K562 (cell line): ENCODE results near the gene C9orf153. TPM values are rescaled to one million over a fixed set of nuclear protein-coding genes. Genes with fewer than 3 reads are reported as not detected.

ENCODE experiments used
- FOXK1 ChIP-seq: sonication (generic); formaldehyde crosslinking; IDR thresholded peaks from 2 replicates; pipeline ENCODE4 v1.8.0; 2022; ENCODE audit warnings: missing genetic modification reagents, mild to moderate bottlenecking, borderline replicate concordance
- NFYB ChIP-seq: IDR thresholded peaks from 2 replicates; pipeline ENCODE4 v1.6.1; 2011; ENCODE audit warnings: mild to moderate bottlenecking, moderate library complexity; ENCODE audit not compliant: insufficient read length; ENCODE audit errors: extremely low read depth
- PHF8 ChIP-seq: fragments of 200-600 bp; sonication (generic); IDR thresholded peaks from 2 replicates; pipeline ENCODE4 v1.6.1; 2012; ENCODE audit warnings: mixed run types, mild to moderate bottlenecking, inconsistent platforms, low read length, moderate library complexity, borderline replicate concordance
- POLR2H ChIP-seq: IDR thresholded peaks from 2 replicates; pipeline ENCODE4 v1.6.1; 2016; ENCODE audit warnings: missing genetic modification characterization, low read depth, mild to moderate bottlenecking, control low read depth, missing compliant biosample characterization, moderate library complexity
- SNIP1 ChIP-seq: fragments of 450-650 bp; IDR thresholded peaks from 2 replicates; pipeline ENCODE4 v1.7.1; 2017; ENCODE audit warnings: low read depth, mild to moderate bottlenecking
- TCF3 ChIP-seq: sonication (generic); formaldehyde crosslinking; IDR thresholded peaks from 2 replicates; pipeline ENCODE4 v1.4.0; 2020; ENCODE audit warnings: mild to moderate bottlenecking, missing genetic modification reagents
- ZNF143 ChIP-seq: sonication (generic); formaldehyde crosslinking; IDR thresholded peaks from 2 replicates; pipeline ENCODE4 v1.9.0; 2022; ENCODE audit warnings: mild to moderate bottlenecking, missing genetic modification reagents
- ZNF217 ChIP-seq: sonication (generic); formaldehyde crosslinking; IDR thresholded peaks from 2 replicates; pipeline ENCODE4 v1.8.0; 2022; ENCODE audit warnings: mild to moderate bottlenecking, missing genetic modification reagents
- polyA plus RNA-seq, 8 experiments: library from polyadenylated mRNA; depleted of rRNA in 4 of 8; stranded (reverse) in 5 of 8; unstranded in 3 of 8; fragments of >200 nt; fragmentation: Nextera tagmentation in 2 of 8; fragmentation: Illumina TruSeq in 1 of 8; extraction: Ambion mirVana in 2 of 8; extraction: Trizol in 1 of 8; gene quantifications; 2 replicates each; pipeline versions ENCODE4 v1.2.1 to v1.2.3, GENCODE V29; 2011 to 2014; ENCODE audit warnings: inconsistent platforms in 1 of 8, missing spikeins in 1 of 8
- total RNA-seq, 7 experiments: library from RNA; depleted of rRNA in 6 of 7; stranded (reverse); fragments of >200 nt in 6 of 7; fragmentation: Illumina TruSeq in 2 of 7; extraction: Trizol in 2 of 7; gene quantifications; 2 replicates each; pipeline versions ENCODE4 v1.2.1 to v1.2.3, GENCODE V29; 2011 to 2021; ENCODE audit warnings: low replicate concordance in 1 of 7
- TF ChIP-seq, protein P1 (sequence below): fragments of 450-650 bp; IDR thresholded peaks from 2 replicates; pipeline ENCODE4 v1.7.1; 2018; ENCODE audit warnings: mild to moderate bottlenecking, low read depth; ENCODE audit not compliant: partially characterized antibody
- TF ChIP-seq, protein P2 (sequence below): fragments of 250-450 bp; sonication (Bioruptor Pico); IDR thresholded peaks from 2 replicates; pipeline ENCODE4 v1.5.0; 2020; ENCODE audit warnings: mild to moderate bottlenecking
- TF ChIP-seq, protein P3 (sequence below), 3 experiments: fragments of 200-800 bp in 1 of 3; fragments of 250-450 bp in 1 of 3; fragments of 450-650 bp in 1 of 3; sonication (Bioruptor Pico) in 1 of 3; sonication (Bioruptor generic) in 1 of 3; formaldehyde crosslinking in 1 of 3; IDR thresholded peaks; 2 replicates each; pipeline versions ENCODE4 v1.6.1 to v1.8.0; 2016 to 2022; ENCODE audit warnings: mild to moderate bottlenecking in 2 of 3, missing genetic modification characterization in 2 of 3, missing compliant biosample characterization in 1 of 3, moderate library complexity in 1 of 3
- TF ChIP-seq, protein P4 (sequence below): sonication (generic); formaldehyde crosslinking; IDR thresholded peaks from 2 replicates; pipeline ENCODE4 v1.8.0; 2023; ENCODE audit warnings: mild to moderate bottlenecking, missing genetic modification reagents

The C9orf153 gene
- total and polyA plus RNA-seq, 9 of the 15 experiments (the other 6 are each of a cell fraction or from before 2014, with no cell fraction given): 0.07 to 1.2 (median 0.11) TPM; not detected in 5

DNA sequence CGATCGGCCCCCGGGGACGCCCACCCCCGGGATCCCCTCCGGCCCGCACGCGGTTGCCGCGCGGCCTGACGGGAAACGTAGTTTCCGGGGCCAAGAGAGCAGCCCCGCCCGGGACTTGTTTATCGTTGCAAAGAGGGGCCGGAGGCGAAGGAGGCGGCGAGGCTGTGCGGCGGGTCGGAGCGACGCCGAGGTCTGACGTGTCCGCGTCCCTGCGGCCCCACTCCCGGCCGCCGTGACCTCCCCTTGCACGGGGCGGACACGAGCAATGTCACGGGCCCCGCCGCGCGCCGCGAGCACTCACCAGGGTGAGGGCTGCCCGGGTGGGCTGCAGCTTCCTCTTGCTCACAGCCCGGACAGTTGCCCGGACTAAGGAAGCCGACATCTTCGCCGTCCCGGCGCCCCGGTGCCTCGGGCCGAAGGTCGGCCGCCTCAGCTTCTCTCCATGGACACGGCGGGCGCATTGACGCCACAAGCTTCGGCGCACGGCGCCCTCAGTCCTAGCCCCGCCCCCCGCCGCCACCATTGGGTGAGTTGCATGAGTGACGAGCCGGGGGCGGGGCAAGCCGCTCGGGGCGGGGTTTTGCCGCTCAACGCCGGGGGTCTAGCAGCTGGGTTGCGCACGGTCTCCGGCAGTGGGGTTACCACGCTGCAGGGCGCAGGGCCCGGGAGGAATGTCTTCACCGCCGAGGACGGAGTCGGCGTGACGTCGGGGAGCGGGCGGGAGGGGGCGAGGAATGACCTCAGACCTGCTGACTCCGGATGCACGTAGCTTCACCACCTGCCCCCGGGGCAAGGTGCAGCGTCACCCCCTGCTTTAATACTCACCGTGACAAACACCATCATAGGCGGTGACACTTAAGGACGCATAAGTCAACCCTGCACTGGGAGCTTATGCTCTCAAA lies 22.9 kb upstream of the C9orf153 start, which contains the start of gene ISCA1 (continued):
- TF ChIP-seq, protein P1, sequence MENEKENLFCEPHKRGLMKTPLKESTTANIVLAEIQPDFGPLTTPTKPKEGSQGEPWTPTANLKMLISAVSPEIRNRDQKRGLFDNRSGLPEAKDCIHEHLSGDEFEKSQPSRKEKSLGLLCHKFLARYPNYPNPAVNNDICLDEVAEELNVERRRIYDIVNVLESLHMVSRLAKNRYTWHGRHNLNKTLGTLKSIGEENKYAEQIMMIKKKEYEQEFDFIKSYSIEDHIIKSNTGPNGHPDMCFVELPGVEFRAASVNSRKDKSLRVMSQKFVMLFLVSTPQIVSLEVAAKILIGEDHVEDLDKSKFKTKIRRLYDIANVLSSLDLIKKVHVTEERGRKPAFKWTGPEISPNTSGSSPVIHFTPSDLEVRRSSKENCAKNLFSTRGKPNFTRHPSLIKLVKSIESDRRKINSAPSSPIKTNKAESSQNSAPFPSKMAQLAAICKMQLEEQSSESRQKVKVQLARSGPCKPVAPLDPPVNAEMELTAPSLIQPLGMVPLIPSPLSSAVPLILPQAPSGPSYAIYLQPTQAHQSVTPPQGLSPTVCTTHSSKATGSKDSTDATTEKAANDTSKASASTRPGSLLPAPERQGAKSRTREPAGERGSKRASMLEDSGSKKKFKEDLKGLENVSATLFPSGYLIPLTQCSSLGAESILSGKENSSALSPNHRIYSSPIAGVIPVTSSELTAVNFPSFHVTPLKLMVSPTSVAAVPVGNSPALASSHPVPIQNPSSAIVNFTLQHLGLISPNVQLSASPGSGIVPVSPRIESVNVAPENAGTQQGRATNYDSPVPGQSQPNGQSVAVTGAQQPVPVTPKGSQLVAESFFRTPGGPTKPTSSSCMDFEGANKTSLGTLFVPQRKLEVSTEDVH: no peak
- no peak for TF ChIP-seq SNIP1
- peak; percentile 69 for TF ChIP-seq POLR2H (tag)
- TF ChIP-seq, protein P2, sequence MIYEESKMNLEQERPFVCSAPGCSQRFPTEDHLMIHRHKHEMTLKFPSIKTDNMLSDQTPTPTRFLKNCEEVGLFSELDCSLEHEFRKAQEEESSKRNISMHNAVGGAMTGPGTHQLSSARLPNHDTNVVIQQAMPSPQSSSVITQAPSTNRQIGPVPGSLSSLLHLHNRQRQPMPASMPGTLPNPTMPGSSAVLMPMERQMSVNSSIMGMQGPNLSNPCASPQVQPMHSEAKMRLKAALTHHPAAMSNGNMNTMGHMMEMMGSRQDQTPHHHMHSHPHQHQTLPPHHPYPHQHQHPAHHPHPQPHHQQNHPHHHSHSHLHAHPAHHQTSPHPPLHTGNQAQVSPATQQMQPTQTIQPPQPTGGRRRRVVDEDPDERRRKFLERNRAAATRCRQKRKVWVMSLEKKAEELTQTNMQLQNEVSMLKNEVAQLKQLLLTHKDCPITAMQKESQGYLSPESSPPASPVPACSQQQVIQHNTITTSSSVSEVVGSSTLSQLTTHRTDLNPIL (CRISPR knock-in tag): no peak
- TF ChIP-seq, protein P3, sequence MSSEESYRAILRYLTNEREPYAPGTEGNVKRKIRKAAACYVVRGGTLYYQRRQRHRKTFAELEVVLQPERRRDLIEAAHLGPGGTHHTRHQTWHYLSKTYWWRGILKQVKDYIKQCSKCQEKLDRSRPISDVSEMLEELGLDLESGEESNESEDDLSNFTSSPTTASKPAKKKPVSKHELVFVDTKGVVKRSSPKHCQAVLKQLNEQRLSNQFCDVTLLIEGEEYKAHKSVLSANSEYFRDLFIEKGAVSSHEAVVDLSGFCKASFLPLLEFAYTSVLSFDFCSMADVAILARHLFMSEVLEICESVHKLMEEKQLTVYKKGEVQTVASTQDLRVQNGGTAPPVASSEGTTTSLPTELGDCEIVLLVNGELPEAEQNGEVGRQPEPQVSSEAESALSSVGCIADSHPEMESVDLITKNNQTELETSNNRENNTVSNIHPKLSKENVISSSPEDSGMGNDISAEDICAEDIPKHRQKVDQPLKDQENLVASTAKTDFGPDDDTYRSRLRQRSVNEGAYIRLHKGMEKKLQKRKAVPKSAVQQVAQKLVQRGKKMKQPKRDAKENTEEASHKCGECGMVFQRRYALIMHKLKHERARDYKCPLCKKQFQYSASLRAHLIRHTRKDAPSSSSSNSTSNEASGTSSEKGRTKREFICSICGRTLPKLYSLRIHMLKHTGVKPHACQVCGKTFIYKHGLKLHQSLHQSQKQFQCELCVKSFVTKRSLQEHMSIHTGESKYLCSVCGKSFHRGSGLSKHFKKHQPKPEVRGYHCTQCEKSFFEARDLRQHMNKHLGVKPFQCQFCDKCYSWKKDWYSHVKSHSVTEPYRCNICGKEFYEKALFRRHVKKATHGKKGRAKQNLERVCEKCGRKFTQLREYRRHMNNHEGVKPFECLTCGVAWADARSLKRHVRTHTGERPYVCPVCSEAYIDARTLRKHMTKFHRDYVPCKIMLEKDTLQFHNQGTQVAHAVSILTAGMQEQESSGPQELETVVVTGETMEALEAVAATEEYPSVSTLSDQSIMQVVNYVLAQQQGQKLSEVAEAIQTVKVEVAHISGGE (CRISPR knock-in tag; IDR thresholded peaks at IDR 0.05): peak in 1 of 3 experiments; percentile 77; a peak in 1 of 6 replicates
- TF ChIP-seq ZNF143 (CRISPR knock-in tag): peak; percentile 85
- TF ChIP-seq FOXK1 (CRISPR knock-in tag): no peak
- TF ChIP-seq, protein P4, sequence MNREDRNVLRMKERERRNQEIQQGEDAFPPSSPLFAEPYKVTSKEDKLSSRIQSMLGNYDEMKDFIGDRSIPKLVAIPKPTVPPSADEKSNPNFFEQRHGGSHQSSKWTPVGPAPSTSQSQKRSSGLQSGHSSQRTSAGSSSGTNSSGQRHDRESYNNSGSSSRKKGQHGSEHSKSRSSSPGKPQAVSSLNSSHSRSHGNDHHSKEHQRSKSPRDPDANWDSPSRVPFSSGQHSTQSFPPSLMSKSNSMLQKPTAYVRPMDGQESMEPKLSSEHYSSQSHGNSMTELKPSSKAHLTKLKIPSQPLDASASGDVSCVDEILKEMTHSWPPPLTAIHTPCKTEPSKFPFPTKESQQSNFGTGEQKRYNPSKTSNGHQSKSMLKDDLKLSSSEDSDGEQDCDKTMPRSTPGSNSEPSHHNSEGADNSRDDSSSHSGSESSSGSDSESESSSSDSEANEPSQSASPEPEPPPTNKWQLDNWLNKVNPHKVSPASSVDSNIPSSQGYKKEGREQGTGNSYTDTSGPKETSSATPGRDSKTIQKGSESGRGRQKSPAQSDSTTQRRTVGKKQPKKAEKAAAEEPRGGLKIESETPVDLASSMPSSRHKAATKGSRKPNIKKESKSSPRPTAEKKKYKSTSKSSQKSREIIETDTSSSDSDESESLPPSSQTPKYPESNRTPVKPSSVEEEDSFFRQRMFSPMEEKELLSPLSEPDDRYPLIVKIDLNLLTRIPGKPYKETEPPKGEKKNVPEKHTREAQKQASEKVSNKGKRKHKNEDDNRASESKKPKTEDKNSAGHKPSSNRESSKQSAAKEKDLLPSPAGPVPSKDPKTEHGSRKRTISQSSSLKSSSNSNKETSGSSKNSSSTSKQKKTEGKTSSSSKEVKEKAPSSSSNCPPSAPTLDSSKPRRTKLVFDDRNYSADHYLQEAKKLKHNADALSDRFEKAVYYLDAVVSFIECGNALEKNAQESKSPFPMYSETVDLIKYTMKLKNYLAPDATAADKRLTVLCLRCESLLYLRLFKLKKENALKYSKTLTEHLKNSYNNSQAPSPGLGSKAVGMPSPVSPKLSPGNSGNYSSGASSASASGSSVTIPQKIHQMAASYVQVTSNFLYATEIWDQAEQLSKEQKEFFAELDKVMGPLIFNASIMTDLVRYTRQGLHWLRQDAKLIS (CRISPR knock-in tag): no peak; the same call in 1 of the 2 replicates
- no peak for TF ChIP-seq ZNF217 (CRISPR knock-in tag)
- TF ChIP-seq TCF3 (CRISPR knock-in tag): 0 out of 2 replicates have a peak, but pooled peaks have one; percentile 20
- peak; percentile 91; the same call in 1 of the 2 replicates for TF ChIP-seq PHF8
- TF ChIP-seq NFYB: peak; percentile 30
